GM11168 (cell line): ENCODE measurements around the gene MTRFR.
"Not testable (repeated sequence)": the region's sequence is repeated elsewhere in the genome, so short reads cannot be mapped to it uniquely, and the experiment has no call there.

Source experiments
- in situ Hi-C: fragments of 300-500 bp; cut with MboI; formaldehyde crosslinking; loops from one replicate; pipeline ENCODE4 v1.12.0; 2022; ENCODE audit warnings: low sequenced_read_pairs; ENCODE audit not compliant: unreplicated experiment

MTRFR gene

GRCh38 chr12:123232807-123233504 is at the start of gene MTRFR, which contains the start of gene MPHOSPH9:
Gene MTRFR, plus strand, starts transcription at chr12:123233436. Its CDS starts 20,239 bp downstream, at chr12:123253675.
Gene MPHOSPH9, minus strand, starts transcription at chr12:123233141. Its CDS starts 2,777 bp downstream, at chr12:123230364.
- in situ Hi-C loops: no loop called here

GRCh38 chr12:123187637-123188036 is 45.6 kb upstream of the MTRFR start:
- in situ Hi-C loops: no loop called here

GRCh38 chr12:123199936-123200335 is 33.3 kb upstream of the MTRFR start:
- in situ Hi-C loops: no loop called here

GRCh38 chr12:123200414-123200813 is 32.8 kb upstream of the MTRFR start:
- in situ Hi-C loops: no loop called here

GRCh38 chr12:123206794-123207193 is 26.4 kb upstream of the MTRFR start:
- in situ Hi-C loops: not testable (repeated sequence)

- in situ Hi-C loops: not testable (repeated sequence)
Measured at GRCh38 chr12:123207815-123208214, 25.4 kb upstream of the MTRFR start.

GRCh38 chr12:123223241-123223668 is 10.0 kb upstream of the MTRFR start:
- in situ Hi-C loops: no loop called here

- in situ Hi-C loops: no loop called here
Measured at GRCh38 chr12:123225443-123225842, 7.8 kb upstream of the MTRFR start.

GRCh38 chr12:123227581-123228258 is 5.5 kb upstream of the MTRFR start:
- in situ Hi-C loops: no loop called here

- in situ Hi-C loops: no loop called here
Measured at GRCh38 chr12:123229051-123229450, 4.2 kb upstream of the MTRFR start.

GRCh38 chr12:123231931-123232330 is 1.3 kb upstream of the MTRFR start:
- in situ Hi-C loops: no loop called here

- in situ Hi-C loops: no loop called here
Measured at GRCh38 chr12:123232472-123232806, 797 bp upstream of the MTRFR start.

- in situ Hi-C loops: no loop called here
Measured at GRCh38 chr12:123233505-123234308, 471 bp downstream of the MTRFR start.

- in situ Hi-C loops: no loop called here
Measured at GRCh38 chr12:123237646-123238329, 4.6 kb downstream of the MTRFR start.

GRCh38 chr12:123238330-123238682 is 5.1 kb downstream of the MTRFR start:
- in situ Hi-C loops: no loop called here

- in situ Hi-C loops: no loop called here
Measured at GRCh38 chr12:123238961-123239360, 5.7 kb downstream of the MTRFR start.

GRCh38 chr12:123242116-123242904 is 9.1 kb downstream of the MTRFR start:
- in situ Hi-C loops: no loop called here

- in situ Hi-C loops: no loop called here
Measured at GRCh38 chr12:123243671-123244262, 10.5 kb downstream of the MTRFR start.

GRCh38 chr12:123245678-123246077 is 12.4 kb downstream of the MTRFR start:
- in situ Hi-C loops: no loop called here
